ENCODE data around the gene BRK1.
"Not testable (repeated sequence)": the region's sequence is repeated elsewhere in the genome, so short reads cannot be mapped to it uniquely, and the experiment has no call there.

Gene BRK1

DNA sequence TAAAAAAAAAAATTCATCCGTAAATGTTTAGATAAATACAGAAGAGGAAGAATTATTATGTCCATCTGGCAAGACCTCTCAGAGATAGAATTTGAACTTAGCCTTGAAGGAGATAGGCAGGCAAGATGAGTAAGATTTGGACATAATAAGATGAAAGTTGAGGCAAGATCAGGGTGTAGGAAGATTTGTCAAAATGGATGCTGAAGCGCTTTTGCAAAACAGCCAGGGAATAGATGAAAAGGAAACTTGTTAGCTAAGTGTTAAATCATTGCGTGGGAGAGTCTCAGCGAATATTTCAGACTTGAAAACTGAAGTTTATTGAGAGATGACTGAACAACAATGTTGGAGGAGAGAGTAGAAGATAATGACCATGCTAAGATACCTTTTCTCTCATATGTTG is 7.2 kb downstream of the BRK1 start:
- TF ChIP-seq PPARA (CRISPR knock-in tag; IDR thresholded peaks at IDR 0.05; ENCODE audit: borderline replicate concordance): no peak
- no peak for ATAC-seq

DNA sequence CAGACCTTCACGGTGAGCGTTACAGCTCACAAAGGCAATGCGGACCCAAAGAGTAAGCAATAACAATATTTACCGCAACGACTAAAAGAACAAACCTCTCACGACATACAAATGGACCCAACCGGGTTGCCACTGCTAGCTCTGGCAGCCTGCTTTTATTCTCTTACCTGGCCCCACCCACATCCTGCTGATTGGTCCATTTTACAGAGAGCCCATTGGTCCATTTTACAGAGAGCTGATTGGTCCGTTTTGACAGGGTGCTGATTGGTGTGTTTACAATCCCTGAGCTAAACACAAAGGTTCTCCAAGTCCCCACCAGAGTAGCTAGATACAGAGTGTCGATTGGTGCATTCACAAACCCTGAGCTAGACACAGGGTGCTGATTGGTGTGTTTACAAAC is 20.4 kb downstream of the BRK1 start:
- ATAC-seq: not testable (repeated sequence)

DNA sequence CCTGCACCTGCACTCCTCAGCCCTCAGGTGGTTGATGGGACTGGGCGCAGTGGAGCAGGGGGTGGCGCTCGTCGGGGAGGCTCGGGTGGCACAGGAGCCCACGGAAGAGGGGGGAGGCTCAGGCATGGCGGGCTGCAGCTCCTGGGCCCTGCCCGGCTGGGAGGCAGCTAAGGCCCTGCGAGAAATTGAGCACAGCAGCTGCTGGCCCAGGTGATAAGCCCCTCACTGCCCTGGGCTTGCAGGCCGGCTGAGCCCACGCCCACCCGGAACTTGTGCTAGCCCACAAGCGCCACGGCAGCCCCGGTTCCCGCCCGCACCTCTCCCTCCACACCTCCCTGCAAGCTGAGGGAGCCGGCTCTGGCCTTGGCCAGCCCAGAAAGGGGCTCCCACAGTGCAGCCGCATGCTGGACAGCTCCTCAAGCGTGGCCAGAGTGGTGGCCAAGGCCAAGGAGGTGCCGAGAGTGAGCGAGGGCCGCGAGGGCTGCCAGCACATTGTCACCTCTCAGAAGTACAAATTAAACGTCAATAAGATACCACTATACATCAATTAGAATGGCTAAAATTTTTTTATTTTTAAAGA is 21.0 kb downstream of the BRK1 start:
- ATAC-seq: no peak
- TF ChIP-seq OSR1 (CRISPR knock-in tag; IDR thresholded peaks at IDR 0.05) (no peak), ARNTL (CRISPR knock-in tag; IDR thresholded peaks at IDR 0.05; ENCODE audit: borderline replicate concordance, low read depth) (no peak)
- TF ChIP-seq, protein P1, sequence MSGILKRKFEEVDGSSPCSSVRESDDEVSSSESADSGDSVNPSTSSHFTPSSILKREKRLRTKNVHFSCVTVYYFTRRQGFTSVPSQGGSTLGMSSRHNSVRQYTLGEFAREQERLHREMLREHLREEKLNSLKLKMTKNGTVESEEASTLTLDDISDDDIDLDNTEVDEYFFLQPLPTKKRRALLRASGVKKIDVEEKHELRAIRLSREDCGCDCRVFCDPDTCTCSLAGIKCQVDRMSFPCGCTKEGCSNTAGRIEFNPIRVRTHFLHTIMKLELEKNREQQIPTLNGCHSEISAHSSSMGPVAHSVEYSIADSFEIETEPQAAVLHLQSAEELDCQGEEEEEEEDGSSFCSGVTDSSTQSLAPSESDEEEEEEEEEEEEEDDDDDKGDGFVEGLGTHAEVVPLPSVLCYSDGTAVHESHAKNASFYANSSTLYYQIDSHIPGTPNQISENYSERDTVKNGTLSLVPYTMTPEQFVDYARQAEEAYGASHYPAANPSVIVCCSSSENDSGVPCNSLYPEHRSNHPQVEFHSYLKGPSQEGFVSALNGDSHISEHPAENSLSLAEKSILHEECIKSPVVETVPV (CRISPR knock-in tag; IDR thresholded peaks at IDR 0.05): no peak

DNA sequence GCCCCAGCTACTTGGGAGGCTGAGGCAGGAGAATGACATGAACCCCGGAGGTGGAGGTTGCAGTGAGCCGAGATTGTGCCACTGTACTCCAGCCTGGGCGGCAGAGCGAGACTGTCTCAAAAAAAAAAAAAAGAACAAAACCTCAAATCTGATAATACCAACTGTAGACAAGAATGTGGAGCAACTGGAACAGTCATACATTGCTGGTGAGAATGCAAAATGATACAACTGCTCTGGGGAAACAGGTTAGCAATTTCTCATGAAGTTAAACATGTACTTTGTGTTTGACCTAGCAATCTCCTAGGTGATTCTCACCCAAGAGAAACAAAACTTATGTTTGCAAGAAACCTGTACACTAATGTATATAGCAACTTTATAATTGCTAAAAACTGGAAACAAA is 21.7 kb downstream of the BRK1 start:
- TF ChIP-seq ZNF8 (CRISPR knock-in tag; IDR thresholded peaks at IDR 0.05) (no peak), ZNF565 (CRISPR knock-in tag; conservative IDR thresholded peaks at IDR 0.05; ENCODE audit: low read depth) (no peak), PPARA (CRISPR knock-in tag; IDR thresholded peaks at IDR 0.05; ENCODE audit: borderline replicate concordance) (no peak), CSDC2 (CRISPR knock-in tag; IDR thresholded peaks at IDR 0.05) (no peak), ARNTL (CRISPR knock-in tag; IDR thresholded peaks at IDR 0.05; ENCODE audit: borderline replicate concordance, low read depth) (no peak), ZC3H10 (CRISPR knock-in tag; IDR thresholded peaks at IDR 0.05) (no peak), ZFP30 (CRISPR knock-in tag; IDR thresholded peaks at IDR 0.05) (no peak), BACH2 (CRISPR knock-in tag; IDR thresholded peaks at IDR 0.05; ENCODE audit: borderline replicate concordance) (no peak), SNAI2 (CRISPR knock-in tag; IDR thresholded peaks at IDR 0.05) (no peak), ISL1 (CRISPR knock-in tag; IDR thresholded peaks at IDR 0.05) (no peak), TCF4 (CRISPR knock-in tag; IDR thresholded peaks at IDR 0.05; ENCODE audit: borderline replicate concordance) (no peak), ESRRG (CRISPR knock-in tag; IDR thresholded peaks at IDR 0.05) (no peak), GLIS3 (CRISPR knock-in tag; IDR thresholded peaks at IDR 0.05) (no peak), OSR1 (CRISPR knock-in tag; IDR thresholded peaks at IDR 0.05) (no peak), RARB (CRISPR knock-in tag; IDR thresholded peaks at IDR 0.05) (no peak)
- TF ChIP-seq, protein P2, sequence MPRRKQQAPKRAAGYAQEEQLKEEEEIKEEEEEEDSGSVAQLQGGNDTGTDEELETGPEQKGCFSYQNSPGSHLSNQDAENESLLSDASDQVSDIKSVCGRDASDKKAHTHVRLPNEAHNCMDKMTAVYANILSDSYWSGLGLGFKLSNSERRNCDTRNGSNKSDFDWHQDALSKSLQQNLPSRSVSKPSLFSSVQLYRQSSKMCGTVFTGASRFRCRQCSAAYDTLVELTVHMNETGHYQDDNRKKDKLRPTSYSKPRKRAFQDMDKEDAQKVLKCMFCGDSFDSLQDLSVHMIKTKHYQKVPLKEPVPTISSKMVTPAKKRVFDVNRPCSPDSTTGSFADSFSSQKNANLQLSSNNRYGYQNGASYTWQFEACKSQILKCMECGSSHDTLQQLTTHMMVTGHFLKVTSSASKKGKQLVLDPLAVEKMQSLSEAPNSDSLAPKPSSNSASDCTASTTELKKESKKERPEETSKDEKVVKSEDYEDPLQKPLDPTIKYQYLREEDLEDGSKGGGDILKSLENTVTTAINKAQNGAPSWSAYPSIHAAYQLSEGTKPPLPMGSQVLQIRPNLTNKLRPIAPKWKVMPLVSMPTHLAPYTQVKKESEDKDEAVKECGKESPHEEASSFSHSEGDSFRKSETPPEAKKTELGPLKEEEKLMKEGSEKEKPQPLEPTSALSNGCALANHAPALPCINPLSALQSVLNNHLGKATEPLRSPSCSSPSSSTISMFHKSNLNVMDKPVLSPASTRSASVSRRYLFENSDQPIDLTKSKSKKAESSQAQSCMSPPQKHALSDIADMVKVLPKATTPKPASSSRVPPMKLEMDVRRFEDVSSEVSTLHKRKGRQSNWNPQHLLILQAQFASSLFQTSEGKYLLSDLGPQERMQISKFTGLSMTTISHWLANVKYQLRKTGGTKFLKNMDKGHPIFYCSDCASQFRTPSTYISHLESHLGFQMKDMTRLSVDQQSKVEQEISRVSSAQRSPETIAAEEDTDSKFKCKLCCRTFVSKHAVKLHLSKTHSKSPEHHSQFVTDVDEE (CRISPR knock-in tag; IDR thresholded peaks at IDR 0.05): no peak
- TF ChIP-seq, protein P3, sequence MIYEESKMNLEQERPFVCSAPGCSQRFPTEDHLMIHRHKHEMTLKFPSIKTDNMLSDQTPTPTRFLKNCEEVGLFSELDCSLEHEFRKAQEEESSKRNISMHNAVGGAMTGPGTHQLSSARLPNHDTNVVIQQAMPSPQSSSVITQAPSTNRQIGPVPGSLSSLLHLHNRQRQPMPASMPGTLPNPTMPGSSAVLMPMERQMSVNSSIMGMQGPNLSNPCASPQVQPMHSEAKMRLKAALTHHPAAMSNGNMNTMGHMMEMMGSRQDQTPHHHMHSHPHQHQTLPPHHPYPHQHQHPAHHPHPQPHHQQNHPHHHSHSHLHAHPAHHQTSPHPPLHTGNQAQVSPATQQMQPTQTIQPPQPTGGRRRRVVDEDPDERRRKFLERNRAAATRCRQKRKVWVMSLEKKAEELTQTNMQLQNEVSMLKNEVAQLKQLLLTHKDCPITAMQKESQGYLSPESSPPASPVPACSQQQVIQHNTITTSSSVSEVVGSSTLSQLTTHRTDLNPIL (CRISPR knock-in tag; IDR thresholded peaks at IDR 0.05; ENCODE audit: low read depth): no peak
- TF ChIP-seq, protein P4, sequence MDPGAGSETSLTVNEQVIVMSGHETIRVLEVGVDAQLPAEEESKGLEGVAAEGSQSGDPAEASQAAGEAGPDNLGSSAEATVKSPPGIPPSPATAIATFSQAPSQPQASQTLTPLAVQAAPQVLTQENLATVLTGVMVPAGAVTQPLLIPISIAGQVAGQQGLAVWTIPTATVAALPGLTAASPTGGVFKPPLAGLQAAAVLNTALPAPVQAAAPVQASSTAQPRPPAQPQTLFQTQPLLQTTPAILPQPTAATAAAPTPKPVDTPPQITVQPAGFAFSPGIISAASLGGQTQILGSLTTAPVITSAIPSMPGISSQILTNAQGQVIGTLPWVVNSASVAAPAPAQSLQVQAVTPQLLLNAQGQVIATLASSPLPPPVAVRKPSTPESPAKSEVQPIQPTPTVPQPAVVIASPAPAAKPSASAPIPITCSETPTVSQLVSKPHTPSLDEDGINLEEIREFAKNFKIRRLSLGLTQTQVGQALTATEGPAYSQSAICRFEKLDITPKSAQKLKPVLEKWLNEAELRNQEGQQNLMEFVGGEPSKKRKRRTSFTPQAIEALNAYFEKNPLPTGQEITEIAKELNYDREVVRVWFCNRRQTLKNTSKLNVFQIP (CRISPR knock-in tag; IDR thresholded peaks at IDR 0.05; ENCODE audit: borderline replicate concordance, low read depth): no peak
- TF ChIP-seq, protein P5, sequence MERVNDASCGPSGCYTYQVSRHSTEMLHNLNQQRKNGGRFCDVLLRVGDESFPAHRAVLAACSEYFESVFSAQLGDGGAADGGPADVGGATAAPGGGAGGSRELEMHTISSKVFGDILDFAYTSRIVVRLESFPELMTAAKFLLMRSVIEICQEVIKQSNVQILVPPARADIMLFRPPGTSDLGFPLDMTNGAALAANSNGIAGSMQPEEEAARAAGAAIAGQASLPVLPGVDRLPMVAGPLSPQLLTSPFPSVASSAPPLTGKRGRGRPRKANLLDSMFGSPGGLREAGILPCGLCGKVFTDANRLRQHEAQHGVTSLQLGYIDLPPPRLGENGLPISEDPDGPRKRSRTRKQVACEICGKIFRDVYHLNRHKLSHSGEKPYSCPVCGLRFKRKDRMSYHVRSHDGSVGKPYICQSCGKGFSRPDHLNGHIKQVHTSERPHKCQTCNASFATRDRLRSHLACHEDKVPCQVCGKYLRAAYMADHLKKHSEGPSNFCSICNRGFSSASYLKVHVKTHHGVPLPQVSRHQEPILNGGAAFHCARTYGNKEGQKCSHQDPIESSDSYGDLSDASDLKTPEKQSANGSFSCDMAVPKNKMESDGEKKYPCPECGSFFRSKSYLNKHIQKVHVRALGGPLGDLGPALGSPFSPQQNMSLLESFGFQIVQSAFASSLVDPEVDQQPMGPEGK (CRISPR knock-in tag; IDR thresholded peaks at IDR 0.05; ENCODE audit: borderline replicate concordance): no peak
- ATAC-seq: no peak

Measured in SK-N-SH treated with all-trans-retinoic acid at 6 μM for 48 hours (cell line).